NCI-H460 (cell line): ENCODE measurements around the gene GPR153. TPM values are rescaled to one million over a fixed set of nuclear protein-coding genes. Genes with fewer than 3 reads are reported as not detected.

ENCODE experiments used
- DNase-seq: peaks from one replicate; pipeline ENCODE4 v3.0.0-alpha.2; 2016; ENCODE audit warnings: low read depth; ENCODE audit errors: extremely low read depth
- total RNA-seq: library from RNA; depleted of rRNA; stranded (reverse); fragments of >200 nt; shearing (Covaris generic); gene quantifications from 2 replicates; pipeline ENCODE4 v1.2.3, GENCODE V29; 2014; rRNA removed

Gene GPR153
- total RNA-seq, 1 experiment from 2014 or later: 0.62 TPM

DNA sequence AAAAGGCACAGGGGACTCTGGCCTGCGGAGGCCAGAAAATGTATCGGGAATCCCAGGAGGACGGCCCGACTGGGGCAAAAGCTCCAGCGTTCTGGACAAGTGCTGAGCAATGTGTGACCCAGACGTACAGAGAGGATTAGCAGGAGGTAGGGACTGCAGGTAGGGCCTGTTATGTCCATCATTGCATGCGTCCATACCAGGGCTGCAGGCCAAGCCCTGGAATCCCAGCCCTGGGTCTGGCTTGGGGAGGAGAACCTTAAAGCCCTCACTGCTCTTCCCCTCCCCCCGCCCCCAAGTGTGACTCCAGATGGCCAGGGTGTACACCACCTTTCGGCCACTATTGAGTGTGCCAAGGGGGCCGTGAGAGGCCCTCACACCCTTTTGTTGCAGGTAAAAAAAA lies 53.0 kb downstream of the GPR153 start:
- no peak for DNase-seq

GRCh38 chr1:6207075-6207885 lies 53.6 kb downstream of the GPR153 start:
- DNase-seq: no peak

DNA sequence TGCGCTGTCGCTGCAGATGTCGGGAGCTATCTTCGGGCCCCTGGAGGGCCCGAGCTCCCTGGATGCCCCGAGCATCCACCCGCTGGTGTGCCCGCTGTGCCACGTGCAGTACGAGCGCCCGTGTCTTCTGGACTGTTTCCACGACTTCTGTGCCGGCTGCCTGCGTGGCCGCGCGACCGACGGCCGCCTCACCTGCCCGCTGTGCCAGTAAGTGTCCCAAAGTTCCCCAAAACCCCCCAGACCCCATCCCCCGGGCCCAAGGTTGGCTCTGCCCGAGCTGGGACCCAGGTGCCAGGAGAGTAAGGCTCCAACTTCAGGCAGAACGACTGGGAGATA lies 54.4 kb downstream of the GPR153 start:
- no peak for DNase-seq

DNA sequence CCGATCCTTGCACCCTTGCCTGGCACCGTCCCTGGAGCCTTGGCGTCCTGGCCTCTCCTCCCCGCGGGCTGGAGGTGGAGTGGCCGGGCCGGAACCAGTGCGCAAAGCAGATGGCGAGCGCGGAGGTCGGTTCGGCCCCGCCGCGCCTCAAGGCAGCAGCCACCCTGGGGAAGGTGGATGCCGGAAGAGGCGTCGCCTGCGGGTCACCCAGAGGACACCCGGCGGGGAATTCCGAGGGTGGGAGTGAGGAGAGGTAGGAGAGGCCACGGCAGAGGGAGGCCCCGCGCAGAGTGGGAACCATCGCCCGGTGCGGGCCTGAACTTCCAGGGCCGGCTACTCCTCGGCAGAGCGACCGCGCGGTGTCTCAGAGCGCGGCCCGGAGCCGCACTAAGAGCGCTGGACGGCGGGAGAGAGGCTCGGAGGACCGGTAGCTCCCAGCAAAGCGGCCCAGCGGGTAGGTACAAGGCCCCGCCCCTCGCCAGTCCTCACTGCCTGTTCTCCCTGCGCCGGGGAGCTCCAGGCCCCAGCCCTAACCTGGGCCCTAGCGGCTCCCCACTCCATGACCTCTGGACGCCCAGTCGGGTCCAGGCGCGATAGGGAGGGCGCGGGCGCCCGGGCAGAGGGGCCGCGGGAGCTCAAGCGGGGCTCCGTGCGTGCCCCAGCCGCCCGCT lies 54.9 kb downstream of the GPR153 start, which contains the start of gene RNF207:
Gene RNF207 (plus strand): TSS at position 271 of the 671 bp plus-strand sequence. CDS start 417 bp downstream, outside the sequence.
- DNase-seq: peak; percentile 54

DNA sequence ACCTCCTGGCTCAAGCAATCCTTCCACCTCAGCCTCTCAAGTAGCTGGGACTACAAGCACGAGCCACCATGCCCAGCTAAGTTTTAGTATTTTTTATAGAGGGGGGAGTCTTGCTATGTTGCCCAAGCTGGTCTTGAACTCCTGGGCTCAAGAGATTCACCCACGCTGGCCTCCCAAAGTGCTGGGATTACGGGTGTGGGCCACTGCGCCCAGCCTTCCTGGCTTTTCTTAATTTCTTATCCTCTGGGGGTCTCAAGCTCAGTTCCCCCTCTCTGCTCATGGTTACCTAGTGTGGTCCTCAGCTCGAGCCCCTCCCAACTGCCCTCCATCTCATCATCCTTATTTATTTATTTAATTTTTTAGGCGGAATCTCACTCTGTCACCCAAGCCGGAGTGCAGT lies 58.6 kb downstream of the GPR153 start:
- no peak for DNase-seq

DNA sequence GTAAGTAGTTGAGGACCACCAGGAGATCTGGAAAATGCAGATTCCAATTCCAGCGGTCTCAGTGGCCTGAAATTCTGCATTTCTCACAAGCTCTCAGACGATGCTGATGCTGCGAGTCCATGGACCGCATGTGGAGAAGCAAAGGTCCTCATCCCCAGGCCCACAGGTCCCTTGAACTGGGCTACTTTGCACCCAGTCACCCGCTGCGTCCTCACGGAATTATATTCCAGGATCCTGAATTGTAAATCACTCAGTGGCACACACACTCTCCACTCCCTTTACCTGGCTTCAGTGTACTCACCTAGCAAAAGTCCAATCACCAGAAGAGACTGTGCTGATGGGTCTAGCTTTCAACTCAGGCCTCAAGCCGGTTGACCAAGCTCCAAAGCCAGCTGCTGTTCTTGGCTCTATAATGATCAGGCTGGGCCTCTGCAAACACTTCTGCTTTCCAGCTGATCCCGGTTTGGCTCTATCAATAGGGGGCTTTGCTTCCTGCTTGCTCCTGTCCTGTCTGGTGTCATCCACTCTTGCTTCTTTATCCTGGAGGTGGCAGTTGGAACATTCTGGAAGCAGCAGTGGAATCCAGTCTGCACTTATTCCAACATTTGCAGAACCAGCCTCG lies 60.6 kb downstream of the GPR153 start:
- DNase-seq: no peak

DNA sequence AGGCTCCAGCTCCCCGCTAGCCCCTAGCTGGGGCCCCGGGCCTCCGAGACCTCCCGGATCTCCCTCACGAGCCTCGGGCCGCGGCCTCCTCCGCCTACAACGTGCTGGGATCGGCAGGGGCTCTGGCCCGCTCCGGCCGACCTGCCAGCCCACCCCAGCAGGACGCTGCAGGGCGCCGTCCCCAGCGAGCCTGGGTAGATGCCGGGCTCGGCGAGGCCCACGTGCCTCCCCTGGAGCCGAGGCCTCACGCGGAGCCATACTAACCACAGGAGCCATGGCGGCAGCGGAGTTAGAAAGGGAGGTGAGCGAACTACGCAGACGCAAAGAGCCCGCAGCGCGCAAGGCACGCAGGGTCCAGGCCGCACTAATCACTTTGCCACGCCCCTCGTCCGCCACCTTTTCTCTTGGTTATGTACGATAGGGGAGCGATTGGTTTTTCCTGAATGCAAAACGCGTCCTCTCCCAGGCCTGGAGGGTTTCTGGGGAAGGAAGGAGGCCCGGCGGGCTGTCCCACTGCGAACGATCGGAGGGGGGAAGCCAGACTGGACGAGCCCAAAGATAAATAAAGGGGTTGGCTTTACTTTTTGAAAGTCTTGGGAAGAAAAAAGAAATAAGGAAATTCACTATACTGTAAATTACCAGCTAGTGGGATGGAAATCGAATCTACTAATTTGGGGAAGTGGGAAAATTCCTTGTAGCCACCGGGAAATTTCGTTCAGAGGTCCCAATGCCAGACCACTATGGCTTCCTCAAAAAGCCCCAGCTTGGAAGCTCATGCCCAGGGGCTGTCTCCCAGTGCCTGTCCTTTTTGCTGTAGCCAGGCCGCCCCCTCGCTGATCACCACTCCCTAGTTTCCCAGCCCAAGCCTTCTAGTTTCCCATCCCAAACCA lies 61.4 kb downstream of the GPR153 start, which contains the start of gene RPL22:
Gene RPL22 (minus strand): TSS at position 298 of the 890 bp plus-strand sequence. CDS start 22 bp downstream, at position 276.
- DNase-seq: peak; percentile 98

DNA sequence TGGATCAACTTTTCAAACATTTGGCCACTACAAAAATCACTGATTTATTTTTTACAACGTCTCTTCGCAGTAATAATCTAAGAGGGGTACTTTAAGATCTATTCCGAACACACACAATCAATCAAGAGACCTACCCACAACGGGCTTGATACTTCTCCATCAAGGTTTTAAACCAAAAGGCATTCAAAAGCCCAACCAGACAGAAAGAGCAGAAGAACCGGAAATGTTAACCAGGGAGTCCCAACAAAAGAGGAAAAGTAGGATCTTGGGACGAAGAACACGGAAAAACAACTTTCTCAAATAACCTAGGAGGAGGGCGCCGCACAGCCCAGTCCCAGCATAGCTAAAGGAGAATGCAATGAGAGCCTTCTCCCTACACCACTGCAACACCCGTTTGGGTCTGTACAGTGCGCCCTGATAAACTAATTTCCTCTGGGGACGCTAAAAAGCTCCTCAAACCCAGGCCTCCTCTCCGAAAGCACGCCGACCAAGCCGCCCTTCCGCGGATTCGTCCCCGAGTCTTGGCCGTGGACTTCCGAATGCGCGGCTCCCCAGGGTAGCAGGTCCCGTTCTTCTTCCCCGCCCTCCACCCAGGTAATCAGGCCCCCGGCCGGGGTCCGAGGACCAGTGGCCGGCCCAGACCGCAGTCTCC lies 62.1 kb downstream of the GPR153 start:
- DNase-seq: no peak

DNA sequence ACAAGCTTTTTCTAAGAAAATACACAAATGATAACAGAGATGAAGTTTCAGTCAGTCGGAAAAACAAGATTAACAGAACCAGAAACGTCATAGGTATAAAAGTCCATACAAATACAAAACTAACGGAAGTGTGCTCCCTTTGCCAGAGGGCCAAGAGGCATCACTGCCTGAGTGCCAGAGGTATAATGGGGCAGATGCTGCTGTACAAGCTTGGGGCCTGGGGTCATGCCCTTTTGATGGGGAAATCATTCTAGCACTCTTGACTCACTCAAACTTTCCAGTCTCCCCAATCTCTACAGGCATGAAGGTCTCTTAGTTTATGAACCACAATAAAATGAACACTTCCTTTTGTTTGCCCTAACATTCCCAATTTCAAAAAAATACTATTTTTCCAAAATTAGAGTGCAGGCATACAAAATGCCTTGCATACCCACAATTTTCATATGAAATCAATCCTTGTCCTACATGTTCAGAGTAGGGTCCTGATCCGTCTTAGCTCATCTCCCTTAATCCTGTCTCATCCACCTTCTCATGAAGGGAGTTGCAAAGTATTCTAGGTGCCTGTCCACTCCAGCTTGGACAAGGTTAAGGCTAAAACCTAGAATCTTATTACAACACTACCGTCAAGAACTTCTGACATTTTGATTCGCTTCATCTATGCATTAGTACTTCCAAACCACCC lies 63.0 kb downstream of the GPR153 start:
- no peak for DNase-seq

Other genes with a start within 250 kb of the GPR153 start
- 14.4 and 20.1 TPM in 2 replicates for gene KCNAB2, start 215.2 kb downstream of the GPR153 start, total RNA-seq
- 0.30 TPM in 1 of 2 replicates, not detected in the other for gene CHD5, start 80.8 kb downstream of the GPR153 start, total RNA-seq
- gene RPL22, start 61.5 kb downstream of the GPR153 start, total RNA-seq: 298 and 299 TPM in 2 replicates
- gene RNF207, start 55.0 kb downstream of the GPR153 start, total RNA-seq: 12.4 and 12.9 TPM in 2 replicates
- gene ICMT, start 25.1 kb downstream of the GPR153 start, total RNA-seq: 42.2 and 47.9 TPM in 2 replicates
- not detected in 2 replicates for gene HES3, start 16.9 kb downstream of the GPR153 start, total RNA-seq
- 22.5 and 24.4 TPM in 2 replicates for gene ACOT7, start 132.7 kb upstream of the GPR153 start, total RNA-seq
- gene HES2, start 158.8 kb upstream of the GPR153 start, total RNA-seq: 0.57 and 1.0 TPM in 2 replicates
- gene ESPN, start 163.7 kb upstream of the GPR153 start, total RNA-seq: 0.17 TPM in 1 of 2 replicates, not detected in the other
- 3.3 and 4.2 TPM in 2 replicates for gene TNFRSF25, start 205.1 kb upstream of the GPR153 start, total RNA-seq
- 3.4 and 3.6 TPM in 2 replicates for gene PLEKHG5, start 230.6 kb upstream of the GPR153 start, total RNA-seq